ENCODE data around the gene SAMD5. TPM values are rescaled to one million over a fixed set of nuclear protein-coding genes. Genes with fewer than 3 reads are reported as not detected.
A peak's percentile ranks its signal among the peaks of the same experiment; 100 is the strongest.

Gene SAMD5
- total RNA-seq, 1 experiment from 2014 or later: 4.0 TPM

GRCh38 chr6:147507162-147508041, 1.1 kb upstream of the SAMD5 start (continued):
- TF ChIP-seq SP1 (IDR thresholded peaks at IDR 0.05; ENCODE audit: low read depth): no peak
- TF ChIP-seq SRF (IDR thresholded peaks at IDR 0.05; ENCODE audit: low read depth): no peak
- no peak for TF ChIP-seq CBX3 (IDR thresholded peaks at IDR 0.05; ENCODE audit: low read depth)
- no peak for TF ChIP-seq EZH2 (IDR thresholded peaks at IDR 0.05)
- no peak for TF ChIP-seq CEBPB (IDR thresholded peaks at IDR 0.05; ENCODE audit: low read depth)

DNA sequence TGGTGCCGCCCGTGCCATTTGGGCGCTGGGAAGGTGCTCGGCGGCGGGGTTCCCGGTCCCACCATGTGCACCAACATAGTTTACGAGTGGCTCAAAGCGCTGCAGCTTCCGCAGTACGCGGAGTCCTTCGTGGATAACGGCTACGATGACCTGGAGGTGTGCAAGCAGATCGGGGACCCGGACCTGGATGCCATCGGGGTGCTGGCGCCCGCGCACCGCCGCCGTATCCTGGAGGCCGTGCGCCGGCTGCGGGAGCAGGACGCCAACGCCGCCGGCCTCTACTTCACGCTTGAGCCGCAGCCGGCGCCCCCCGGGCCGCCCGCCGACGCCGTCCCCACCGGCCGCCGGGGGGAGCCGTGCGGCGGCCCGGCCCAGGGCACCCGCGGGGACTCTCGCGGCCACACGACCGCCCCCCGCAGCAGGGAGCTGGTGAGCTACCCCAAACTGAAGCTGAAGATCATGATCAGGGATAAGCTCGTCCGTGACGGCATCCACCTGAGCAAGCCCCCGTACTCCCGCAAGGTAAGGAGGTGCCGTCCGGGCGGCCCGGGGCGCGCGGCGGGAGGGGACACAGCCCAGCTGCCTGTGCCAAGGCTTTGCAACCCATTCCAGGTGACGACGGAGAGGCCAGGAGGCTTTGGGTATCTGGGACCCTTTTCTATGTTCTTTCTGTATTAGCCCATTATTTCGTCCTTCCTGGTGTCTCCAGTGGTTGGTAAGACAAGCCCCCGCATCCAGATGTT, 547 bp downstream of the SAMD5 start:
- BruUV-seq (replicated peaks): no TSS peak
- peaks cover 5 to 29% of the 10 kb centered on the region in 2 experiments for H3K4me1 ChIP-seq (ENCODE audit: control insufficient read depth in 1 of 2, insufficient read depth in 2 of 2, low read length in 2 of 2)
- H3K27me3 ChIP-seq (ENCODE audit: insufficient read depth, low read length): no peaks in the 10 kb centered on the region
- peak overlapping the region; percentile 53 for H3K9ac ChIP-seq (ENCODE audit: low read length)
- H4K20me1 ChIP-seq (ENCODE audit: insufficient read depth): no peaks in the 10 kb centered on the region
- no peak for TF ChIP-seq SP1 (IDR thresholded peaks at IDR 0.05; ENCODE audit: low read depth)
- 0 out of 6 replicates have a peak, but pooled peaks of 1 of the 3 experiments have one; percentile 1 for TF ChIP-seq CTCF (IDR thresholded peaks at IDR 0.05 in 2 of 3, conservative IDR thresholded peaks at IDR 0.05 in 1 of 3; ENCODE audit: borderline replicate concordance in 1 of 3, insufficient read depth in 1 of 3, low read depth in 2 of 3, low read length in 2 of 3)
- no peak for TF ChIP-seq RAD21 (IDR thresholded peaks at IDR 0.05; ENCODE audit: low read depth)
- CTCF ChIA-PET: interaction anchor here (1.0 to 3.2 kb wide), 3 partner anchors 657 to 671 kb away, joined by 5 to 20 read pairs (median 13); no protein-coding TSS in a partner anchor
- H3K9me3 ChIP-seq (ENCODE audit: control insufficient read depth in 1 of 2, insufficient read depth in 1 of 2, low read depth in 1 of 2, low read length in 2 of 2): no peaks in the 10 kb centered on the region
- peaks cover 13% of the 10 kb centered on the region; the same call in 1 of the 2 replicates for H3K79me2 ChIP-seq (ENCODE audit: insufficient read depth, low read length)
- RAD21 ChIA-PET (ENCODE audit: low non-redundant PET in 1 of 2, low total read pairs in 2 of 2, uncharacterized antibody in 2 of 2, unreplicated experiment in 2 of 2): no interaction called here
- DNase-seq (ENCODE audit: low read depth, low spot score): no peak
- peak overlapping the region; percentile 99 for H3K4me2 ChIP-seq (ENCODE audit: low read length)
- H3K36me3 ChIP-seq (ENCODE audit: control insufficient read depth in 1 of 2, insufficient read depth in 2 of 2, low read length in 2 of 2): no peaks in the 10 kb centered on the region
- ATAC-seq: peak; percentile 31
- H3K4me3 ChIP-seq (replicated peaks in 1 of 2; ENCODE audit: low read depth in 1 of 2, low read length in 2 of 2): peak overlapping the region; percentile 82 to 90
- H3K27ac ChIP-seq (ENCODE audit: low read depth, low read length): peak overlapping the region; percentile 53
- peak overlapping the region; percentile 85 for H2AFZ ChIP-seq (ENCODE audit: low read depth, low read length, poor library complexity, severe bottlenecking)
- intact Hi-C loops (cut with micrococcal nuclease): loop anchor here (1.0 to 5.0 kb wide), 2 partner anchors 34 to 953 kb away; no protein-coding TSS in a partner anchor
- POLR2A ChIA-PET: no interaction called here
- no peaks in the 10 kb centered on the region for H3K9me2 ChIP-seq (ENCODE audit: insufficient read depth)
